H9 (cell line): ENCODE measurements around the gene SARNP. TPM values are rescaled to one million over a fixed set of nuclear protein-coding genes. Genes with fewer than 3 reads are reported as not detected.

Experiments used
- DNase-seq: peaks from one replicate; pipeline ENCODE4 v3.0.0-alpha.2; 2017
- H2AFZ ChIP-seq: one replicate; pipeline ENCODE4 v1.6.1; 2013; ENCODE audit warnings: mild to moderate bottlenecking, low read length, control low read depth, moderate library complexity
- H2AK5ac ChIP-seq: 2 replicates; pipeline ENCODE4 v1.6.1; 2013; ENCODE audit warnings: low read length, control low read depth, mixed read lengths; ENCODE audit not compliant: insufficient read length
- H2BK120ac ChIP-seq: one replicate; pipeline ENCODE4 v1.6.1; 2013; ENCODE audit warnings: low read depth, mild to moderate bottlenecking, low read length, control low read depth, inconsistent platforms; ENCODE audit not compliant: poor library complexity, severe bottlenecking
- H2BK12ac ChIP-seq: 2 replicates; pipeline ENCODE4 v1.6.1; 2013; ENCODE audit warnings: low read length, control low read depth, mixed read lengths, low read depth; ENCODE audit not compliant: insufficient read length
- H2BK15ac ChIP-seq: 2 replicates; pipeline ENCODE4 v1.6.1; 2013; ENCODE audit warnings: low read depth, low read length, control low read depth
- H2BK20ac ChIP-seq: one replicate; pipeline ENCODE4 v1.6.1; 2013; ENCODE audit warnings: low read depth, mild to moderate bottlenecking, low read length, control low read depth, inconsistent platforms; ENCODE audit not compliant: poor library complexity, severe bottlenecking
- H2BK5ac ChIP-seq: 2 replicates; pipeline ENCODE4 v1.6.1; 2013; ENCODE audit warnings: low read length, control low read depth, mixed read lengths; ENCODE audit not compliant: insufficient read length
- H3K14ac ChIP-seq: 2 replicates; pipeline ENCODE4 v1.6.1; 2013; ENCODE audit warnings: low read length, control low read depth; ENCODE audit not compliant: insufficient read depth
- H3K18ac ChIP-seq: 2 replicates; pipeline ENCODE4 v1.6.1; 2013; ENCODE audit warnings: low read depth, mild to moderate bottlenecking, mixed read lengths, low read length, control low read depth; ENCODE audit not compliant: insufficient read length
- H3K23ac ChIP-seq: 2 replicates; pipeline ENCODE4 v1.6.1; 2013; ENCODE audit warnings: low read length, control low read depth, mixed read lengths, low read depth; ENCODE audit not compliant: insufficient read length
- H3K23me2 ChIP-seq: 2 replicates; pipeline ENCODE4 v1.6.1; 2013; ENCODE audit warnings: low read depth, mild to moderate bottlenecking, mixed read lengths, low read length, control low read depth; ENCODE audit not compliant: insufficient read length, poor library complexity, severe bottlenecking
- H3K27ac ChIP-seq: 2 replicates; pipeline ENCODE4 v1.5.1; 2013; ENCODE audit warnings: low read length, control low read depth, mixed read lengths, low read depth; ENCODE audit not compliant: insufficient read length
- H3K27me3 ChIP-seq: 2 replicates; pipeline ENCODE4 v1.6.1; 2013; ENCODE audit warnings: low read length, control low read depth, inconsistent platforms; ENCODE audit not compliant: insufficient read depth
- H3K4ac ChIP-seq: 2 replicates; pipeline ENCODE4 v1.6.1; 2013; ENCODE audit warnings: low read depth, mild to moderate bottlenecking, control low read depth, inconsistent platforms, low read length, moderate library complexity
- H3K4me1 ChIP-seq: 2 replicates; pipeline ENCODE4 v1.6.1; 2013; ENCODE audit warnings: low read length, control low read depth, inconsistent platforms; ENCODE audit not compliant: insufficient read depth
- H3K4me2 ChIP-seq: 2 replicates; pipeline ENCODE4 v1.6.1; 2013; ENCODE audit warnings: low read length, control low read depth, mixed read lengths; ENCODE audit not compliant: insufficient read length, insufficient read depth
- H3K56ac ChIP-seq: 2 replicates; pipeline ENCODE4 v1.6.1; 2013; ENCODE audit warnings: low read depth, mild to moderate bottlenecking, mixed read lengths, low read length, control low read depth; ENCODE audit not compliant: insufficient read length
- H3K79me1 ChIP-seq: 2 replicates; pipeline ENCODE4 v1.6.1; 2013; ENCODE audit warnings: low read depth, mild to moderate bottlenecking, moderate library complexity, low read length, control low read depth, inconsistent platforms; ENCODE audit not compliant: insufficient read depth, poor library complexity, severe bottlenecking
- H3K79me2 ChIP-seq: 2 replicates; pipeline ENCODE4 v1.6.1; 2013; ENCODE audit warnings: low read length, control low read depth, inconsistent platforms; ENCODE audit not compliant: insufficient read depth
- H3K9ac ChIP-seq: 2 replicates; pipeline ENCODE4 v1.6.1; 2013; ENCODE audit warnings: low read length, control low read depth, mixed read lengths; ENCODE audit not compliant: insufficient read length; ENCODE audit errors: extremely low read depth
- H3K9me3 ChIP-seq: one replicate; pipeline ENCODE4 v1.6.1; 2013; ENCODE audit warnings: low read depth, low read length, inconsistent platforms; ENCODE audit not compliant: control insufficient read depth
- H3T11ph ChIP-seq: one replicate; pipeline ENCODE4 v1.6.1; 2013; ENCODE audit warnings: mild to moderate bottlenecking, low read length, control low read depth, inconsistent platforms
- H4K20me1 ChIP-seq: one replicate; pipeline ENCODE4 v1.6.1; 2013; ENCODE audit not compliant: control insufficient read depth, insufficient read length, insufficient read depth
- H4K5ac ChIP-seq: 2 replicates; pipeline ENCODE4 v1.6.1; 2013; ENCODE audit warnings: low read depth, mild to moderate bottlenecking, mixed read lengths, low read length, control low read depth; ENCODE audit not compliant: insufficient read length
- H4K8ac ChIP-seq: replicated peaks from 2 replicates; pipeline ENCODE4 v1.6.1; 2013; ENCODE audit warnings: low read length, control low read depth, mixed read lengths, low read depth; ENCODE audit not compliant: insufficient read length
- H4K91ac ChIP-seq: 2 replicates; pipeline ENCODE4 v1.6.1; 2013; ENCODE audit warnings: low read depth, mild to moderate bottlenecking, moderate library complexity, mixed read lengths, low read length, control low read depth; ENCODE audit not compliant: insufficient read length
- H3K27ac Mint-ChIP-seq, 3 experiments: 2 replicates in 2 of 3; 3 replicates in 1 of 3; pipeline ENCODE4 v1.8.0; 2020 to 2021; ENCODE audit warnings: mixed read lengths in 3 of 3, mild to moderate bottlenecking in 1 of 3, moderate library complexity in 1 of 3
- H3K27me3 Mint-ChIP-seq: 2 replicates; pipeline ENCODE4 v1.8.0; 2021; ENCODE audit warnings: low read depth, mild to moderate bottlenecking, moderate library complexity, mixed read lengths
- H3K36me3 Mint-ChIP-seq, 3 experiments: 2 replicates in 2 of 3; 3 replicates in 1 of 3; pipeline ENCODE4 v1.8.0; 2020 to 2021; ENCODE audit warnings: low read depth in 3 of 3, mixed read lengths in 3 of 3; ENCODE audit not compliant: insufficient read depth in 1 of 3
- H3K4me1 Mint-ChIP-seq, 2 experiments: 2 replicates each; pipeline ENCODE4 v1.8.0; 2020; ENCODE audit warnings: mixed read lengths in 2 of 2
- H3K4me3 Mint-ChIP-seq, 2 experiments: 2 replicates in 1 of 2; 3 replicates in 1 of 2; pipeline ENCODE4 v1.8.0; 2020 to 2021; ENCODE audit warnings: mild to moderate bottlenecking in 2 of 2, mixed read lengths in 2 of 2, moderate library complexity in 1 of 2
- H3K9me3 Mint-ChIP-seq, 2 experiments: 2 replicates in 1 of 2; 3 replicates in 1 of 2; pipeline ENCODE4 v1.8.0; 2020; ENCODE audit warnings: mild to moderate bottlenecking in 2 of 2, mixed read lengths in 2 of 2, moderate library complexity in 1 of 2
- WGBS: extraction: QIAGEN DNeasy Blood & Tissue Kit; methylation state at CpG from one replicate; pipeline ENCODE4 v1.1.7; 2013; ENCODE audit warnings: missing lambda C conversion rate, low lambda C conversion rate, mixed read lengths; ENCODE audit not compliant: insufficient read length; ENCODE audit errors: extremely low coverage; 5-methylcytosine and 5-hydroxymethylcytosine counted together
- total RNA-seq: library from RNA; stranded (reverse); gene quantifications from 2 replicates; pipeline ENCODE4 v1.2.1, GENCODE V29; 2021
- TF ChIP-seq, protein P1 (sequence below): fragments of 200-600 bp; sonication (generic); conservative IDR thresholded peaks from 3 replicates; pipeline ENCODE4 v1.8.0; 2021; ENCODE audit warnings: antibody characterized with exemption, mild to moderate bottlenecking

SARNP gene
- total RNA-seq, 1 experiment from 2014 or later = 127 TPM

DNA sequence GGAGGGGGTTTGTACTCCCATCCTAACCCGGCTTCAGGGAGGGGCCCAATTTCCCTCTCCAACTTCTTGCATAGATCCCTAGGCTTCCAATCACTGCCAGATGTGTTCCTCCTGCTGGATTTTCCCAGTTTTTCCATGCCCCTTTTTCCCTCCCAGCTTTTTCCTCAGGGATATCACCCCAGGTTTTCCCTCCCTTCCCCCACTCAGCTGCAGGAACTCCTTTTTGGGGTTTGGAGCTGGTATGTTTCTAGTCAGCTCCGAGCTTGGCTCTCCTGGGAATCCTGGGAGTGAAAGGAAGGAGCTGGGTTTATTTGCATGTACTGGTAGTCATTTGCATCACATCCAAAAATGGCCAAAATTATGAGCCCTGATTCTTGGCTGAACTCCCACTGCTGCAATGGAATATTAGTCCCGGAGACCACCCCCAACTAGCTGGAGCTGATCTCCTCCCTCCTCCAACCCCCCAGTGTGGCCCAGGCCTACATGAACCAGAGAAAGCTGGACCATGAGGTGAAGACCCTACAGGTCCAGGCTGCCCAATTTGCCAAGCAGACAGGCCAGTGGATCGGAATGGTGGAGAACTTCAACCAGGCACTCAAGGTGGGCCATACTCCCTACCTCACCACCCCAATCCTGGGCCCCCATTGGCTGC lies 98.8 kb downstream of the SARNP start:
- Histone ChIP-seq H3K23ac (no peak overlapping the region), H3T11ph (no peak overlapping the region), H2AK5ac (no peak overlapping the region), H3K4me2 (peak overlapping the region; percentile 71), H3K18ac (no peak overlapping the region), H2BK15ac (no peak overlapping the region), H2BK120ac (no peak overlapping the region), H3K56ac (no peak overlapping the region), H4K91ac (no peak overlapping the region), H2BK20ac (no peak overlapping the region), H4K5ac (no peak overlapping the region), H3K4me1 (peaks cover 13% of the 10 kb centered on the region; the same call in 1 of the 2 replicates), H3K79me1 (no peaks in the 10 kb centered on the region), H3K79me2 (no peaks in the 10 kb centered on the region), H3K27ac (peak overlapping the region; percentile 63), H2BK5ac (peak overlapping the region; percentile 58), H4K8ac (no peak overlapping the region), H4K20me1 (no peaks in the 10 kb centered on the region), H3K27me3 (no peaks in the 10 kb centered on the region), H3K4ac (no peak overlapping the region), H3K14ac (no peak overlapping the region), H3K23me2 (peaks cover 9% of the 10 kb centered on the region), H3K9ac (no peak overlapping the region), H2BK12ac (no peak overlapping the region), H3K9me3 (no peaks in the 10 kb centered on the region), H2AFZ (no peak overlapping the region)
- Mint-ChIP-seq H3K27me3 (peaks cover 4% of the 10 kb centered on the region), H3K36me3 (peaks cover 3 to 16% (median 8%) of the 10 kb centered on the region in 3 experiments; a peak in 6 of 7 replicates), H3K4me3 (peak overlapping the region; percentile 90 to 91; a peak in 3 of 5 replicates), H3K27ac (peak overlapping the region; percentile 94 to 99 (median 96); a peak in 6 of 7 replicates), H3K9me3 (peaks cover 0 to 3% of the 10 kb centered on the region in 2 experiments; a peak in 3 of 5 replicates), H3K4me1 (peaks cover 38 to 41% of the 10 kb centered on the region in 2 experiments)
- WGBS = no CpG with 5 or more reads among the region's 4 CpGs
- TF ChIP-seq, protein P1, sequence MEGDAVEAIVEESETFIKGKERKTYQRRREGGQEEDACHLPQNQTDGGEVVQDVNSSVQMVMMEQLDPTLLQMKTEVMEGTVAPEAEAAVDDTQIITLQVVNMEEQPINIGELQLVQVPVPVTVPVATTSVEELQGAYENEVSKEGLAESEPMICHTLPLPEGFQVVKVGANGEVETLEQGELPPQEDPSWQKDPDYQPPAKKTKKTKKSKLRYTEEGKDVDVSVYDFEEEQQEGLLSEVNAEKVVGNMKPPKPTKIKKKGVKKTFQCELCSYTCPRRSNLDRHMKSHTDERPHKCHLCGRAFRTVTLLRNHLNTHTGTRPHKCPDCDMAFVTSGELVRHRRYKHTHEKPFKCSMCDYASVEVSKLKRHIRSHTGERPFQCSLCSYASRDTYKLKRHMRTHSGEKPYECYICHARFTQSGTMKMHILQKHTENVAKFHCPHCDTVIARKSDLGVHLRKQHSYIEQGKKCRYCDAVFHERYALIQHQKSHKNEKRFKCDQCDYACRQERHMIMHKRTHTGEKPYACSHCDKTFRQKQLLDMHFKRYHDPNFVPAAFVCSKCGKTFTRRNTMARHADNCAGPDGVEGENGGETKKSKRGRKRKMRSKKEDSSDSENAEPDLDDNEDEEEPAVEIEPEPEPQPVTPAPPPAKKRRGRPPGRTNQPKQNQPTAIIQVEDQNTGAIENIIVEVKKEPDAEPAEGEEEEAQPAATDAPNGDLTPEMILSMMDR = no peak
- no peak for DNase-seq
